Neuron (in vitro differentiated cells): Measurements from ENCODE around the gene OTOL1.
"Not testable (repeated sequence)": the region's sequence is repeated elsewhere in the genome, so short reads cannot be mapped to it uniquely, and the experiment has no call there.

Experiments used
- H2AFZ ChIP-seq: one replicate; pipeline ENCODE4 v1.6.1; 2013; ENCODE audit warnings: low read depth, mild to moderate bottlenecking, inconsistent platforms, low read length, moderate library complexity
- H3K27me3 ChIP-seq: one replicate; pipeline ENCODE4 v1.6.1; 2013; ENCODE audit warnings: low read length; ENCODE audit not compliant: insufficient read depth
- H3K36me3 ChIP-seq: one replicate; pipeline ENCODE4 v1.6.1; 2013; ENCODE audit warnings: low read length; ENCODE audit not compliant: insufficient read depth
- H3K4me1 ChIP-seq: one replicate; pipeline ENCODE4 v1.6.1; 2013; ENCODE audit warnings: low read length; ENCODE audit not compliant: insufficient read depth
- H3K4me3 ChIP-seq: 2 replicates; pipeline ENCODE4 v1.5.1; 2013; ENCODE audit warnings: mild to moderate bottlenecking, low read length, moderate library complexity
- H3K9me3 ChIP-seq: one replicate; pipeline ENCODE4 v1.6.1; 2013; ENCODE audit warnings: low read length

OTOL1 gene

DNA sequence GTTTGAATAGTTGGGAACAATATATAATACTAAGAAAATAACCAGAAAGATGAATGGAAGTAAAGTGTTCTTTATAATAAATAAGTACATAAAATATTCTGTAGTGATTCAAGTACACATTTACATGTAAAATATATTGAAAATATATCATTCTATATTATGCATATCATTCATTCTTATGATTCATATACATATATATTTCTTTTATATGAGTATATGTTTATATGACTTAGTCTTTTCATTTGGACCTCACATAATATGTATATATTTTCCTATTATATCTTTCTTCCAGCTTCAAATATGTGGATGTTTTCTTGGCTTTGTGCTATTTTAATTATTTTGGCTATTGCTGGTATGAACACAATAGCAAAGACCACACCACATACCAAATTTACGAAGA, at the start of gene OTOL1:
Gene OTOL1 (plus strand): TSS at position 301 of the 400 bp plus-strand sequence. CDS start 0 bp downstream, at position 301.
- Histone ChIP-seq H3K9me3 (peaks cover 4% of the 10 kb centered on the region), H3K4me3 (no peak within 1 kb of the TSS), H3K4me1 (peaks cover 6% of the 10 kb centered on the region), H2AFZ (no peak within 1 kb of the TSS), H3K36me3 (no peaks in the 10 kb centered on the region), H3K27me3 (no peaks in the 10 kb centered on the region)

DNA sequence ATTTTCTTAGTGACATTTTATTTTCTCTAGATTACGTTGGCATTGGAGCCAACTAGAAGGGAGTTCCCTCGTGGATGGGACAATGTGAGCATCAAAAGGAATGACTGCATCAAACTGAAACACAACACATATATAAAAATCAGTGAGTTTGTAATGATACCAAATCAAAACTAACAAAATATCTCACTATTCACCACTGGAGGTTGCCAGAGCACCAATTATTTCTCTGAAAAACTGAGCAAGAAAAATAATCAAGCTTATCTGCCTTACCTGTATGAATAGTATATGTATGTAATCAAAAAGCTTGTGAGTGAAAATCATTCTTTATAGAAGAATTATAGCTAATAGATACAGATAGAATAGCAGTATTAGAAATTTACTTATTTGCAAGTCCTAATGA, 46.8 kb upstream of the OTOL1 start:
- H3K27me3 ChIP-seq, result no peaks in the 10 kb centered on the region
- no peak overlapping the region for H3K4me3 ChIP-seq
- no peaks in the 10 kb centered on the region for H3K36me3 ChIP-seq
- H3K4me1 ChIP-seq, result peaks cover 7% of the 10 kb centered on the region
- H2AFZ ChIP-seq, result no peak overlapping the region
- H3K9me3 ChIP-seq, result no peaks in the 10 kb centered on the region

DNA sequence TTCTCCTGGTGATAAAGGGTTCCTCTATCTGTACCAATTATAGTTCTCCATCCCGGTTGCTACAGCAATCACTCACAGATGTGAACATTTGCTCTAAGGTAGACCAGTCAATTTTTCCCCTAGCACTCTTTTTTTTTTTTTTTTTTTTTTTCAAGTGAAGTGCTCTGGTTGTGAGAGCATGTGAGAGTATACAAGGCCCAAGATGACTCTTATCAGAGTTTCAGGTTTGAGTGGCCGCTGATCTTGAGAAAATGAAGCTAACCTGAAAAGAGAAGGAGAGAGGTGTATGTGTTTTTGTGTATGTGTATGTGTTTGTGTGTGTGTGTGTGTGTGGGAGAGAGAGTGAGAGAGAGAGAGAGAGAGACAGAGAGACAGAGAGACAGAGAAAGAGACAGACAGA, 44.4 kb upstream of the OTOL1 start:
- no peaks in the 10 kb centered on the region for H3K27me3 ChIP-seq
- no peak overlapping the region for H2AFZ ChIP-seq
- peaks cover 10% of the 10 kb centered on the region for H3K4me1 ChIP-seq
- H3K4me3 ChIP-seq, result no peak overlapping the region
- no peaks in the 10 kb centered on the region for H3K9me3 ChIP-seq
- H3K36me3 ChIP-seq, result no peaks in the 10 kb centered on the region

- no peaks in the 10 kb centered on the region for H3K36me3 ChIP-seq
- no peak overlapping the region for H3K4me3 ChIP-seq
- H2AFZ ChIP-seq, result no peak overlapping the region
- no peaks in the 10 kb centered on the region for H3K27me3 ChIP-seq
- H3K9me3 ChIP-seq, result no peaks in the 10 kb centered on the region
- peaks cover 10% of the 10 kb centered on the region for H3K4me1 ChIP-seq
Measured at GRCh38 chr3:161454615-161455014, 42.0 kb upstream of the OTOL1 start.

DNA sequence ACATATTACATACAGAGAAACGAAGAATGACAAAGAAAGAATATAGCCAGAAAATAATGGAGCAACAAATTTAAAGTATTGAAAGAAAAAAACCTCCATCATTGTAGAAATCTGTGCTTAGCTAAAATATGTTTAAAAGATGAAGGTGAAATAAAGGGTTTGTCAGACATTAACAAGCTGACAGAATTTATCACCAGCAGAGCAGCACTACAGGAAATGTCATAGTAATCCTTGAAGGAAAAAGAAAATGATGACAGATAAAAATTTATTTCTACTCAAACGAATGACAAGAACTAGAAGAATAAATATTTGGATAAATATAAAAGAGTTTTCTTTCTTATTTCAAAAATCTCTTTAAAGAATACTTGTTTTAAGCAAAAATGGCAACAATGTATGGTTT, 40.6 kb upstream of the OTOL1 start:
- Histone ChIP-seq H3K36me3 (no peaks in the 10 kb centered on the region), H3K27me3 (no peaks in the 10 kb centered on the region), H2AFZ (no peak overlapping the region), H3K4me1 (peaks cover 10% of the 10 kb centered on the region), H3K4me3 (no peak overlapping the region), H3K9me3 (no peaks in the 10 kb centered on the region)

GRCh38 chr3:161462138-161462537, 34.5 kb upstream of the OTOL1 start:
- Histone ChIP-seq H3K27me3 (no peaks in the 10 kb centered on the region), H3K4me1 (peaks cover 2% of the 10 kb centered on the region), H3K9me3 (no peaks in the 10 kb centered on the region), H3K36me3 (no peaks in the 10 kb centered on the region), H3K4me3 (no peak overlapping the region), H2AFZ (no peak overlapping the region)

- no peaks in the 10 kb centered on the region for H3K9me3 ChIP-seq
- no peaks in the 10 kb centered on the region for H3K36me3 ChIP-seq
- no peak overlapping the region for H3K4me3 ChIP-seq
Measured at GRCh38 chr3:161471211-161471610, 25.4 kb upstream of the OTOL1 start.

GRCh38 chr3:161474139-161474538, 22.5 kb upstream of the OTOL1 start:
- H3K27me3 ChIP-seq, result no peaks in the 10 kb centered on the region
- H3K9me3 ChIP-seq, result no peaks in the 10 kb centered on the region
- H2AFZ ChIP-seq, result no peak overlapping the region
- peaks cover 3% of the 10 kb centered on the region for H3K4me1 ChIP-seq
- H3K36me3 ChIP-seq, result no peaks in the 10 kb centered on the region
- no peak overlapping the region for H3K4me3 ChIP-seq

More at GRCh38 chr3:161471211-161471610, 25.4 kb upstream of the OTOL1 start:
- H3K27me3 ChIP-seq, result no peaks in the 10 kb centered on the region
- H2AFZ ChIP-seq, result no peak overlapping the region
- H3K4me1 ChIP-seq, result peaks cover 3% of the 10 kb centered on the region

DNA sequence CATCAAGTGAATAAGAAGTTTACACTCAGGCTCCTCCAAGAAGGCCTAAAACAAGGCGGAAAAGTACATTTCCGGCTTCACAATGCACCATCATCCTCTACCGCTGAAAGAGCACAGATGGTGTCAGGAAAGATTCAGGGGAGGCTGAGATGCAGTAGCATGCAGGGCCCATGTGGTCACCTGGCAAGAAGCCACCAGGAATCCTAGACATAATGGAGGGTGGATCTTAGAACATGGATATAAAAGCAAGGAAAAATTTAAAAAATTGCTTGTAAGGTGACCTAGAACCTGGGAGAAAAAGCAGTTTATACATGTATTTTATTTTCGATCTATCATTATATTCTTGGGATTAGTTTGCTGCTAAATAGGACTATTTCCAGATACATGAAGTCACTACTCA, 21.9 kb upstream of the OTOL1 start:
- no peak overlapping the region for H3K4me3 ChIP-seq

GRCh38 chr3:161475206-161475605, 21.4 kb upstream of the OTOL1 start:
- no peaks in the 10 kb centered on the region for H3K36me3 ChIP-seq
- no peak overlapping the region for H2AFZ ChIP-seq
- no peak overlapping the region for H3K4me3 ChIP-seq
- H3K9me3 ChIP-seq, result no peaks in the 10 kb centered on the region
- H3K27me3 ChIP-seq, result no peaks in the 10 kb centered on the region
- H3K4me1 ChIP-seq, result peaks cover 3% of the 10 kb centered on the region

More for the DNA sequence above, 21.9 kb upstream of the OTOL1 start:
- H3K36me3 ChIP-seq, result no peaks in the 10 kb centered on the region
- H3K27me3 ChIP-seq, result no peaks in the 10 kb centered on the region
- no peaks in the 10 kb centered on the region for H3K9me3 ChIP-seq
- no peak overlapping the region for H2AFZ ChIP-seq
- peaks cover 3% of the 10 kb centered on the region for H3K4me1 ChIP-seq

DNA sequence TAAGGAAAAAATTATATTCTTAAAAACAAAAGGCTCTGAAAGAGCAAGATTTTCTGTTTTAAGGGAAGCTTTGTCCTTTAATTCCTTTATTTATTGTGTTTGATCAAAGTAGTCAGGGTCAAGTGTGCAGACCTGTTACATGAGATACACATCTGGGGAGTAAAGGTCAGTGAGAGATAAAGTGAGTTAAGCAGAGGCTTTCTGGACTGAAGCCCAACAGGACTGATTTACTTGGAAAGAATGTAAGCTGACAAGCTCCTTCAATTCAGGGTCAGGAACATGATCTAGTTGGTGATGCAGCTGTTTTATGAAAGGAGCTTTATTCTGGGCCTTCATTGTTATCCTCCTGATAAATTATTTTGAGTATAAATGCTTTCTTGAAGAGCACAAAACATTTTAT, 20.7 kb upstream of the OTOL1 start:
- no peaks in the 10 kb centered on the region for H3K36me3 ChIP-seq
- H3K9me3 ChIP-seq, result no peaks in the 10 kb centered on the region
- no peak overlapping the region for H2AFZ ChIP-seq
- no peak overlapping the region for H3K4me3 ChIP-seq
- peaks cover 3% of the 10 kb centered on the region for H3K4me1 ChIP-seq
- no peaks in the 10 kb centered on the region for H3K27me3 ChIP-seq

GRCh38 chr3:161484226-161484625, 12.4 kb upstream of the OTOL1 start:
- H3K4me1 ChIP-seq, result no peaks in the 10 kb centered on the region

GRCh38 chr3:161488284-161488683, 8.3 kb upstream of the OTOL1 start:
- H3K27me3 ChIP-seq, H3K9me3 ChIP-seq, H2AFZ ChIP-seq, H3K36me3 ChIP-seq, H3K4me3 ChIP-seq, H3K4me1 ChIP-seq: not testable (repeated sequence)

More at GRCh38 chr3:161484226-161484625, 12.4 kb upstream of the OTOL1 start:
- Histone ChIP-seq H3K27me3 (no peaks in the 10 kb centered on the region), H2AFZ (no peak overlapping the region), H3K9me3 (no peaks in the 10 kb centered on the region), H3K4me3 (no peak overlapping the region), H3K36me3 (no peaks in the 10 kb centered on the region)

GRCh38 chr3:161489395-161489794, 7.2 kb upstream of the OTOL1 start:
- peaks cover 7% of the 10 kb centered on the region for H3K4me1 ChIP-seq

More at GRCh38 chr3:161489395-161489794, 7.2 kb upstream of the OTOL1 start:
- no peaks in the 10 kb centered on the region for H3K36me3 ChIP-seq
- H3K4me3 ChIP-seq, result no peak overlapping the region
- H3K9me3 ChIP-seq, result no peaks in the 10 kb centered on the region
- no peak overlapping the region for H2AFZ ChIP-seq
- H3K27me3 ChIP-seq, result no peaks in the 10 kb centered on the region
